GM19467 (cell line): Measurements from ENCODE around the gene RBM19.
A peak's percentile ranks its signal among the peaks of the same experiment; 100 is the strongest.
"Not testable (repeated sequence)": the region's sequence is repeated elsewhere in the genome, so short reads cannot be mapped to it uniquely, and the experiment has no call there.

Source experiments
- ATAC-seq: cut with Tn5 transposase; IDR thresholded peaks from one replicate; pipeline ENCODE4 v1.9.1; 2021; ENCODE audit warnings: mild to moderate bottlenecking, moderate library complexity; ENCODE audit not compliant: unreplicated experiment

The RBM19 gene, protein sequence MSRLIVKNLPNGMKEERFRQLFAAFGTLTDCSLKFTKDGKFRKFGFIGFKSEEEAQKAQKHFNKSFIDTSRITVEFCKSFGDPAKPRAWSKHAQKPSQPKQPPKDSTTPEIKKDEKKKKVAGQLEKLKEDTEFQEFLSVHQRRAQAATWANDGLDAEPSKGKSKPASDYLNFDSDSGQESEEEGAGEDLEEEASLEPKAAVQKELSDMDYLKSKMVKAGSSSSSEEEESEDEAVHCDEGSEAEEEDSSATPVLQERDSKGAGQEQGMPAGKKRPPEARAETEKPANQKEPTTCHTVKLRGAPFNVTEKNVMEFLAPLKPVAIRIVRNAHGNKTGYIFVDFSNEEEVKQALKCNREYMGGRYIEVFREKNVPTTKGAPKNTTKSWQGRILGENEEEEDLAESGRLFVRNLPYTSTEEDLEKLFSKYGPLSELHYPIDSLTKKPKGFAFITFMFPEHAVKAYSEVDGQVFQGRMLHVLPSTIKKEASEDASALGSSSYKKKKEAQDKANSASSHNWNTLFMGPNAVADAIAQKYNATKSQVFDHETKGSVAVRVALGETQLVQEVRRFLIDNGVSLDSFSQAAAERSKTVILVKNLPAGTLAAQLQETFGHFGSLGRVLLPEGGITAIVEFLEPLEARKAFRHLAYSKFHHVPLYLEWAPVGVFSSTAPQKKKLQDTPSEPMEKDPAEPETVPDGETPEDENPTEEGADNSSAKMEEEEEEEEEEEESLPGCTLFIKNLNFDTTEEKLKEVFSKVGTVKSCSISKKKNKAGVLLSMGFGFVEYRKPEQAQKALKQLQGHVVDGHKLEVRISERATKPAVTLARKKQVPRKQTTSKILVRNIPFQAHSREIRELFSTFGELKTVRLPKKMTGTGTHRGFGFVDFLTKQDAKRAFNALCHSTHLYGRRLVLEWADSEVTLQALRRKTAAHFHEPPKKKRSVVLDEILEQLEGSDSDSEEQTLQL

GRCh38 chr12:113965951-113966797, at the start of gene RBM19:
RBM19 (minus strand) TSS chr12:113966325; CDS start chr12:113966227, 98 bp downstream.
- ATAC-seq: peak; percentile 98

DNA sequence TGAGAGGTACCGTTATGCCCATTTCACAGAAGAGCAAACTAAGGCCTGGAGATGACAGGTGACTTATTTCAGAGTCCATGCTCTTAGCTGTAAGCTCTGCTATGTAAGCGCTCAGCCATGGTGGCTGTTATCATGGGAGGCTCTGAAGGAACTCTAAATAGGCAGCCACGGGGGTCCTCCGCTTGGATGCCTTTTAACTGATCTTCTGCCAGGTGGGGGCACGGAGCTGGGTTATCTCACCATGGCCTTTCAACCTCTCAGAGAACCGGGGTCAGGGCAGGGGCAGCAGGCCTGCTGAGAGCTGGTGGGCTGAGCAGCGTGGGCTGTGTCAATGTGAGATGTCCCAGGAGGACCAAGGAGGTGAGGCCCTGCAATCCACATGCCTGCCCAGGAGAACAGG, 49.7 kb upstream of the RBM19 start:
- no peak for ATAC-seq

GRCh38 chr12:114013575-114014345, 47.6 kb upstream of the RBM19 start:
- no peak for ATAC-seq

DNA sequence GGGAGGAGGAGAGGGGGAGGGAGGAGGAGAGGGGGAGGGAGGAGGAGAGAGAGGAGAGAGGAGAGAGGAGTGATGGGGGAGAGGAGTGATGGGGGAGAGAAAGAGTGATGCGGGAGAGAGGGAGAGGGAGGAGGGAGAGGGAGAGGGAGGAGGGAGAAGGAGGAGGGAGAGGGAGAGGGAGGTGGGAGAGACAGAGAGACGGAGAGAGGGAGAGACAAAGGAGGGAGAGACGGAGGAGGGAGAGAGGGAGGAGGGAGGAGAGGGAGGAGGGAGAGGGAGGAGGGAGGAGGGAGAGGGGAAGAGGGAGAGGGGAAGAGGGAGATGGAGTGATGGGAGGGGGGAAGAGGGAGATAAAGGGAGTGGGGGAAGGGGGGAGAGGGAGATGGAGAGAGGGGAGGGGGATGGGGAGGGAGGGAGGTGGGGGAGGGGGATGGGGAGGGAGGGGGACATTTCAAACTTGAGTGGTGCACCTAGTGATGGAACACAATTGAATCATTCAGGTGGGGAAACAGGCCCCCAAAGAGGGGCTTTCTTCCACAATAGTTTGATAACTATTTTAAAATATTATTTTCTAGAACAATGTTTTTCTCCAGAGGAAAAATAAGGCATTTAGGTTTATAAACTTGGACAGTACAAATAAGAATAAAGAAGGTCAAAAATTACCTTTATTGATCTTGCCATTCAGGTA, 46.8 kb upstream of the RBM19 start:
- ATAC-seq: no peak

DNA sequence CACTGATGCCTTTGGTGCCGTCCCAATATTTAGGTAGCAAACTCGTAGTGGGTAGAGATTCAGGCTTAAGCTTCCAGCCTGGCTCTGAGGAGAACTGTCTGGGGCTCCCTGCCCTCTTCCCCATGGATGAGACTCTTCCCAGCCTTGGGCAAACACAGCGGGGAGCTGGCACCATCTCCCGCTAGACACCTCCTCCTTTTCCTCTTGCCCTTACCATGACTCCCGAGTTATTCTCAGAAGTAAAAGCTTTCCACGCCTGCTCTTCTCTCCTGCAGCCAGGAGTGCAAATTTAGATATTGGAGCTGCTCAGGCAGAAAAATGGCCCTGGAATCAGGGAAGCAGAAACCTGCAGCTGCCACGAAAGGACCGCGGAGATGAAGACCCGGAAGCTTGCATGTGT, 45.6 kb upstream of the RBM19 start:
- ATAC-seq: no peak

DNA sequence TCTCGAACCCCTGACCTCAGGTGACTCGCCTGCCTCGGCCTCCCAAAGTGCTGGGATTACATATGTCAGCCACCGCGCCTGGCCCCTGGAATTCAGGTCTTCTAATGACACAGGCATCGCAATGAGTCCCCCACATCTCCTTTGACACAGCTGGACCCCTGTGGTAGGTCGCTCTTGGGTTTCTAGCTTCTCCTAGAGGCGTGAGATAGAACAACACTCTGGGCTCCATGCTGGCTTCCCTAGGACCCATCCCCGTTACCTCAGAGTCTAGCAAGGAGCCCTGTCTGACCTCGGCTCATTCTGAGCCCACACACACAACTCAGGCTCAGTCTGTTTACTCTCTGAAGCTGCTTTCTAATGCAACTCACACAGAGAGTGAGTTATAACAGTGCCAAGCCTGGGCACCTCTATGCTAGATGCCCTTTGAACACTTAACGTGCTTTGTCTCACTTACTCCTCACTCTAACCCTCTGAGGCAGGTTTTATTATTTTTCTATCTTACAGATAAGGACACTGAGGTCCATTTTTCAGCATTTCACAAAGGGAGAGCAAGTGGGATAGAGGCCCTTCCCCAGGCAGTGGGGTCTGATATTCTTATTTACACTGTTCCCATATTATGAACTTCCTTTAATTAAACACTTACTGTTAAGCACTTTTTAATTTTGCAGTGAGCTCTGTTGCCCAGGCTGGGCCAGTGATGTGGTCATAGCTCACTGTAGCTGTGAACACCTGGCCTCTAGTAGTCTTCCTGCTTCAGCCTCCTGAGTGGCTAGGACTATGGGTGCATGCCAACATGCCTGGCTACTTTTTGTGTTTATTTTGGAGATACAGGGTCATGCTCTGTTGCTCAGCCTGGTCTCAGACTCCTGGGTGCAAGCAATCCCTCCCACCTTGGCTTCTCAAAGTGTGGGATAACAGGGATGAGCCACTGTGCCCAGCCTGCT, 40.6 kb upstream of the RBM19 start:
- no peak for ATAC-seq

- ATAC-seq: no peak
These were observed 38.3 kb upstream of the RBM19 start for GRCh38 chr12:114004402-114004801.

DNA sequence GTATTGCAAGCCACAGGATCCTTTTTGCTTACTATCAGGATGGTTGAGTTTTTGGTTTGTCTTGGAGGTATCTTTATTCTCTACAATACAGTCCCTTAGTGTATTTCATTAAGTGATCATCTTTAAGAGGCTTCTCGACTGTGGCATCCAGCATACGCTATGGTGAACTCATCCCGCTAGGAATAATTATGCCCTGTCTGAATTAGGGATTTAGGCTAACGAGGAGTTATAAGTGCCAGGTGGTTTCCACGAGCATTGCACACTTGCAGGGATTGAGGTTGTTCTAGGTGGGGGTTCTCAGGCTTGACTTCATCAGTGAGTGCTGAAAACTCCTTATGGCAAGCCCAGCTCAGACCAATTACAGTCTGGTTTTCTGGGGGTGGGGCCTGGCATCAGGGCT, 37.2 kb upstream of the RBM19 start:
- ATAC-seq: no peak

DNA sequence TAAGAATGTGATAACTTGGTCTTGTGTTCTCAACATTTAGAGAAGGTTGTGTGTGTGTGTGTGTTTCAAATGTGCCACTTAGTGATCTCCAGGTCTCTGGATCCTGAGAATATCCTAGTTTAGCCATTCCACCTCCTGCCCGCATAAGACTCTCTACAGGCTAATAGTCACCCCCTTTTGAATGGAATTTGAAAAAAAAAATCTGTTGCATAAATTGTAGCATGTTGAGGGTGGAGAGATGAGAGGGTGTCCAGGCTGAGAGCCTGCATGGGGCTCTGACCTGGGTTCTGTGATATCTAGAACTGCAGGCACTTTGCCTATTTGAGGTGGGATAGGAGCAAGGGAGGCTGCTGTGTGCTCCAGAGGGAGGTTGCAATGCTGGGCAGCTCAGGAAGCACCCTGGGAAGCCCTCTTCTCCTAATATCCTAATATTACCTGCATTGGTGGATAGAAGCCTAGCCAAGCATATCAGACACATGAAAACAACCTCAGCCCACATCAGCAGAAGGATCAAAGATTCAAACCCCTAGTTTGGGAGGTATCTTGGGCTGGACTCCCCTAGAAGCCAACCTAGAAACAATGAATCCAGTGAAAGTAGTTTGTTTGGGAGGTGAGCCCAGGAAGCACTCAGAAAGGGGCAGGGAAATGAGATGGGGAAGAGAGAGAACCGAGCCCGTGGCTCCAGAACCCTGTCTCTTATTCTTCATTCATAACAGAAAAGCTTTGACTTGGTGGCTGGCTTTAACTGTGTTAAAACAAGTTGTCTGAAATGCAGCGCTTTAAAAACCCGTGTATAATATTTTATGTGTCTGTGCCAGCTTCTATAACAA, 35.6 kb upstream of the RBM19 start:
- ATAC-seq: no peak

GRCh38 chr12:114000861-114001260, 34.7 kb upstream of the RBM19 start:
- no peak for ATAC-seq

- ATAC-seq: not testable (repeated sequence)
These were observed 34.1 kb upstream of the RBM19 start for GRCh38 chr12:114000261-114000660.

- no peak for ATAC-seq
These were observed 31.2 kb upstream of the RBM19 start for GRCh38 chr12:113997365-113997764.

GRCh38 chr12:113996026-113996425, 29.9 kb upstream of the RBM19 start:
- ATAC-seq: no peak

- ATAC-seq: no peak
These were observed 27.9 kb upstream of the RBM19 start for GRCh38 chr12:113994051-113994450.

- not testable (repeated sequence) for ATAC-seq
These were observed 26.6 kb upstream of the RBM19 start for GRCh38 chr12:113992751-113993150.

DNA sequence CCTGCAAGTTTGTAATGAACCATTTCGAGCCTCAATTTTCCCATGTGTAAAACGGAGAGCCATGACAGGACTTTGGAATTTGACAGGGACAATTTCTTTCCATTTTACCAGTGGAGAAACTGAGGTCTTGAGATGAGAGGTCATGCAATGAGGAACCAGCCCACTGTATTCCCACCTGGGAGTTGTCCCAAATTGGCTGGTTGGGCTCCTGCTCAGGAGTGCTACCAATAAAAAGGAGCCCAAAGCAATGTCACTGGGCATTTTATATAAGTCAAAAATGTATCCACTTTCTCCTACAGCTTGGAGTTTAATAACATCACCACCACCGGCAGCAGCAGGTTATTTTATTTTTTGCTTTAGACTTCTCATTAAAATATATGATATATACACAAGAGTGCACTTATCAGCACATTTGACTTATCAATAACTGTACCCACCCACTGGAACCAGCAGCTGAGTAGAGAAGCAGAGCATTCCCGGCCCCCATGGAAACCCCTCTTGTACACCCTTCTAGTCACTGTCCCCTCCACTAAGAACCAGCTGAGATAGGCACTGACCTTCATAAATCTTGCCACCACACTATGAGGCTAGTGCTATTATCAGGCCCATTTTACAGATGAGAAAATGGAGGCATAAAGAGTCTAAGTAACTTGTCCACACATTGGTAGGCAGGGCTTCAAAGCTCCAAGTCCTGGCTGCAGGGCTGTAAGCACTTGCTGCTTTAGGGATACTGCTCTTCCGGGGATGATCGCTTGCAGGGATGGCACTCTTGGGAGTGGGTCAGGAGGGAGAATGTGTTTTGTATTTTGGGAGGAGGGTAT, 25.3 kb upstream of the RBM19 start:
- ATAC-seq: no peak
